CD4-positive, alpha-beta T cell treated with Interleukin-15 for 4 hours (primary cell): ENCODE measurements around the gene AKAP17A.
"Not testable (repeated sequence)": the region's sequence is repeated elsewhere in the genome, so short reads cannot be mapped to it uniquely, and the experiment has no call there.

Experiments used
- DNase-seq: peaks from one replicate; pipeline ENCODE4 v3.0.0-alpha.2; 2020; ENCODE audit warnings: low spot score

Gene AKAP17A

GRCh38 chrX:1602299-1602698 lies 10.9 kb downstream of the AKAP17A start:
- DNase-seq: no peak

GRCh38 chrX:1606496-1606895 lies 15.1 kb downstream of the AKAP17A start:
- no peak for DNase-seq

GRCh38 chrX:1609311-1609710 lies 17.9 kb downstream of the AKAP17A start:
- no peak for DNase-seq

GRCh38 chrX:1609762-1610161 lies 18.4 kb downstream of the AKAP17A start:
- no peak for DNase-seq

GRCh38 chrX:1610166-1610565 lies 18.8 kb downstream of the AKAP17A start:
- no peak for DNase-seq

- no peak for DNase-seq
Observed at GRCh38 chrX:1610736-1611135, 19.3 kb downstream of the AKAP17A start.

DNA sequence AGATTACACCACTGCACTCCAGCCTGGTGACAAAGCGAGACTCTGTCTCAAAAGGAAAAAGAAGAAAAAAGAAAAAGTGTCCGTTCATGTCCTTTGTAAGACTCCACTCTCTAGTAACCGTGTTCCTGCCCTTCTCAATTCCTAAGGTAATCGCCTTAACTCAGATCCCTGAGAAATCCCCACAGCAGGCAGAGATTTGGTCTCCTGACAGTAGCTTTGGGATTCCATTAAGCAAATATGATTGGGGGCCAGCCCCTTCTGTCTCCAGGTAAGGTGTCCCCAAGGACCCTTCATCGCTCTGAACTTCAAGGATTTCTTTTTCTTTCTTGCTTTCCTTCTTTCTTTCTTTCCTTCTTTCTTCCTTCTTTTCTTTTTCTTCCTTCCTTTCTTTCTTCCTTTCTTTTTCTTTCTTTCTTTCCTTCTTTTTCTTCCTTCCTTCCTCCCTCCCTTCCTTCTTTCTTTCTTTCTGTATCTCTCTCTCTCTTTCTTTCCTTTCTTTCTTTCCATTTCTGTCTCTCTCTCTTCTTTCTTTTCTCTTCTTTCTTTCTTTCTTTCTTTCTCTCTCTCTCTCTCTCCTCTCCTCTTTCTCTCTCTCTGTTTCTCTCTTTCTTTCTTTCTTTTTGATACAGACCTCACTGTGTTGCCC lies 21.4 kb downstream of the AKAP17A start:
- DNase-seq: no peak

DNA sequence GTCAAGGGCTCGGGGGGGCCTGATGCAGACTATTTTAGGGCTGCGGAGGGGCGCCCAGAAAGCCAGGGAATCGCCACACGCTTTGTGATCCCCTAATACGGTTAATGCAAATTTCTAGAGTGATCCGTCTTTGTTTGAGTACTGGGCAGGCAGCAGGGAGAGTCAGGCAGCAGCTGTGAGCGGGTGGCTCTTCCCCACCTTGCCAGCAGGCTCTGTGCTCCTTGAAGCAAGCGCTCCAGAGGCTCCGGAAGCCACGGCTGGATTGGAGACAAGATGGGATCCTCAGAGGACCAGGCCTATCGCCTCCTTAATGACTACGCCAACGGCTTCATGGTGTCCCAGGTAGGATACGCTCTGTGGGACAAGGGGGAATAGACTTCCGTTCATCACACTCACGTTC lies 23.5 kb downstream of the AKAP17A start, which contains the start of gene ASMT:
TSS of gene ASMT (plus strand) at position 133 of the 400 bp plus-strand sequence. CDS start at position 274, 141 bp downstream.
- DNase-seq: no peak

DNA sequence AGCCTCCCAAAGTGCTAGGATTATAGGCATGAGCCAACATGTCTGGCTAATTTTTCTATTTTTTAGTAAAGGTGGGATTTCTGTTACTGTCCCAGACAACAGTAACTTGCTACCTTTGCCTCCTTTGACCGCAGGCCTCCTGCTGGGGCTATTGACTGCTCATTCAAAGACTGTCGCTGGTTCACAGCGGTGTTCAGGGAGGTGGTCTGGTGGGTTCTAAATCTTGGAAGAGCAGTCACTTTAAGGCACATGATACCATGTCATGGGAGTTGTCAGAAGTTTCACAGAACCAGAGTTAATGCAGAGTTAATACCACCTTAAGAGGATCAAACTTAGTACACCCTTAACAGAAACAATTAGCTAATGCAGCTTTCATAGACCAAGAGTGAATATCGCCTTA lies 27.3 kb downstream of the AKAP17A start:
- DNase-seq: no peak

DNA sequence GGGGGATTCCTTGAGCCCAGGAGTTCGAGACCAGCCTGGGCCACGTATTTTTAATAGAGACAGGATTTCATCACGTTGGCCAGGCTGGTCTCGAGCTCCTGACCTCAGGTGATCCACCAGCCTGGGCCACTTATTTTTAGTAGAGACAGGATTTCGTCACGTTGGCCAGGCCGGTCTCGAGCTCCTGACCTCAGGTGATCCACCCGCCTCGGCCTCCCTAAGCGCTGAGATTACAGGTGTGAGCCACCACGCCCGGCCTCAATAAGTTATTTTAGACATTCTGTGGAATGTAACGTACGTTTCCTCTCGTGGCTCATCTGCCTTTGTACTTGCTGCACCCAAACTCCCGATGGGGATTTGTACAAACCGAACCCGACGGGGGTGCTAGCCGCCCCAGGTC lies 32.3 kb downstream of the AKAP17A start:
- DNase-seq: no peak

- DNase-seq: not testable (repeated sequence)
Observed at GRCh38 chrX:1624158-1624860, 32.9 kb downstream of the AKAP17A start.

GRCh38 chrX:1624861-1625215 lies 33.4 kb downstream of the AKAP17A start:
- DNase-seq: not testable (repeated sequence)

DNA sequence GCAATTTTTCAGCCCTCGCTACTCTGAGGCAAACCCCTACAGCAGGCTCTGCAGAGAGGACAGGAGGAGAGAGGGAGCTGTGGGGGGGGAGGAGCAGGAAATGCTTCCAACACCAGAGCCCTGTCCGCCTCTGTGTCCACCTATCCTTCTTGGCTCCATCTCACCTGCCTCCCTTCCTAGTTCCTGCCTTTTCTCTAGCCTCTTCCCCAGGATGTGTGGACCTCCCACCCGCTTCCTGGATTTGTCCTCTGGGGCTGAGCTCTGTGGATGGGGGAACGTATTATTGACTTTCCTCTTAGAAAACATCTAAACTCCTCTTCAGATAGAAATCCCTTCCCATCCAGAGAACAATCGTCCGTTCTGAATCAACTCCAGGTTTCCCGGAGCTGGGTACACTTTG lies 37.8 kb downstream of the AKAP17A start:
- no peak for DNase-seq

- no peak for DNase-seq
Observed at GRCh38 chrX:1646009-1646408, 54.6 kb downstream of the AKAP17A start.

DNA sequence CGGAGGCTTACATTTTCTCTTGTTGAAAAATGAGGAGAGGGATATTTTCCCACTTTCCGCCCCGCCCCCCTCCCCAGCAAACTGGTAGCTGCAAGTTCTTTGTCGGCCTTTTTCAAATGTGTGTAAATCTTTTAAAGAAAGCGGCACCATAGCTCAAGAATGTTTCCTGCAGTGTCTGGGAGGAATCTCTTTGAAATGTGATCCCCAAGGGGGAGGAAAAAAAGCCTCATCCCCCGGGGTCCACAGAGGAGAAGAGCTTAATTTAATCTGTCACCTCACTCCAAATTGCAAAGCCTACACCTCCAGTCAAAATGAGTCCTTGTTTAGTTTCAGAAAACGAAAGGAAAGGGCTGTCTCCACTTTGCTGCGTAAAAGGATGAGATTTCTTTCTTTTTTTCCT lies 58.2 kb downstream of the AKAP17A start:
- no peak for DNase-seq
